Measurements from ENCODE around the gene RHOV.

Gene RHOV

DNA sequence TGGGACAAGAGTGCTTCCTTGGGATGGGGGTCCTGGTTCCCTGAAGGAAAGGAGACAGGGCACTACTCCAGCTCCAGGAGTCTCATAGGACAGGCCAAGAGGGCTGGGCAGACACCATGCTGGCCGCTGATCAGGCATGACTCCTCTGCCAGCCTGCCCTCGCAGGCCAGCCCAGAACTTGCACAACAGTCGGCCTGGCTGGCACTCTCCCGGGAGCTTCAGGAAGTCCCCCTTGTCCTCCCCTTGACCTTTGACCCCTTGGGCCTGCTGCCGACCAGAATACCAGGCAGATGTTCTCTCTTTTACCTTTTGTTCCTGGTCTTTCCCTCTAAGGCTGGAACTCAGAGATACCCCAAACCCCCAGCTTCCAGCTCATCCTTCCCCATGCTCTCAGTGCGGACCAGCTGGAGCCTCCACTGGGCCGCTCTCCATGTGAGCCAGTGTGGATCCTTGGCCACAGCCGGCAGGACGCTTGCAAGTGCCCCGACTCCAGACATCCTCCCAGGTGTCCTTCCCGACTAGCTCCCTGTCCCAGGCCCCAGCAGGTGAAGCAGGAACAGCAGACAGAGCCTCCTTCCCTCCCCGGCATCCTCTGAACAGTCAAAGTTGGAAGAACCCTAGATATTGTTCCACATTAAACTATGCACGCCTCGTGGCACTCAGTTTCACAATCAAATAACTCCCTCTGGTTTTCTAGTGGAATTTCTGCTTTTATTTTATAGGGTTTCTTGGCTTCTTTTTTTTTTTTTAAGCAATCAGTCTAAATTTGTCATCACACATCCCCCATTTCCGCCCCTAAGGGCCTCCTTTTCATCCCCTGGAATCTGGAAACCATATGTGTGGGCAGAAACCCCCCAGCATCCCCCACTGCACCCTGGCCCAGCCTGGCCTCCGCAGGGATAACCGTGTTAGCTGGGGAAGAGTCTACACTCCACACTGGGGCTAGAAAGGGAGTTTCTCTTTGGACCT lies 35.9 kb upstream of the RHOV start:
- Mint-ChIP-seq H3K36me3 (peaks cover 0 to 4% of the 10 kb centered on the region in 2 donors), H3K9me3 (no peaks in the 10 kb centered on the region), H3K27ac (no peak overlapping the region), H3K4me1 (peaks cover 18 to 29% of the 10 kb centered on the region in 2 donors), H3K4me3 (no peak overlapping the region), H3K27me3 (no peaks in the 10 kb centered on the region)
- no peak for ATAC-seq (replicated peaks)
- DNase-seq = no peak

DNA sequence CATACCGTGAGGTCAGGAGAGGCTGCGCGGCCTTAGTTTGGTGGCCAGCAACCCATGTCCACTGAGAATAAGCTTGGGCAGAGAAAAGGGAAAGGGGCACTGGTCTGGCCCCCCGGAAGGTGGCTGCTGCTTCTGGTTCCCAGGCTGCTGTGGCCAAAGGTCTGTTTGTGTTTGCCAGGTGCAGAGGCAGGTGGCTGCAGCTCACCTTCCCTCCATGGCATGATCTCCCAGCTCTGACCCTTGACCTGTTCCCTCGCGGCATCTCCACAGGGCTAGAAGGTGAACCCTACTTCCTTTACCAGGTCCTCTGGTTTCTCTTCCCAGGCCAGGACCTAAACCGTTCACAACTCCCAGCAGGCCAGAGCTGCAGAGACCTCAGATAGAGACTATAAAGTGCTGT lies 34.1 kb upstream of the RHOV start:
- Mint-ChIP-seq H3K9me3 (no peaks in the 10 kb centered on the region), H3K27me3 (no peaks in the 10 kb centered on the region), H3K36me3 (peaks cover 15 to 17% of the 10 kb centered on the region in 2 donors), H3K27ac (no peak overlapping the region), H3K4me1 (peaks cover 33 to 48% of the 10 kb centered on the region in 2 donors), H3K4me3 (peak overlapping the region; percentile 41 to 62)
- DNase-seq (no peak), ATAC-seq (replicated peaks) (no peak)

- ATAC-seq (replicated peaks) (peak; percentile 24 to 32), DNase-seq (no peak)
- Mint-ChIP-seq H3K4me3 (peak overlapping the region; percentile 81 to 86), H3K4me1 (peaks cover 42 to 57% of the 10 kb centered on the region in 2 donors), H3K9me3 (no peaks in the 10 kb centered on the region), H3K27ac (peak overlapping the region; percentile 88), H3K36me3 (peaks cover 23 to 25% of the 10 kb centered on the region in 2 donors), H3K27me3 (no peaks in the 10 kb centered on the region)
Observed at GRCh38 chr15:40906991-40907802, 33.2 kb upstream of the RHOV start.

DNA sequence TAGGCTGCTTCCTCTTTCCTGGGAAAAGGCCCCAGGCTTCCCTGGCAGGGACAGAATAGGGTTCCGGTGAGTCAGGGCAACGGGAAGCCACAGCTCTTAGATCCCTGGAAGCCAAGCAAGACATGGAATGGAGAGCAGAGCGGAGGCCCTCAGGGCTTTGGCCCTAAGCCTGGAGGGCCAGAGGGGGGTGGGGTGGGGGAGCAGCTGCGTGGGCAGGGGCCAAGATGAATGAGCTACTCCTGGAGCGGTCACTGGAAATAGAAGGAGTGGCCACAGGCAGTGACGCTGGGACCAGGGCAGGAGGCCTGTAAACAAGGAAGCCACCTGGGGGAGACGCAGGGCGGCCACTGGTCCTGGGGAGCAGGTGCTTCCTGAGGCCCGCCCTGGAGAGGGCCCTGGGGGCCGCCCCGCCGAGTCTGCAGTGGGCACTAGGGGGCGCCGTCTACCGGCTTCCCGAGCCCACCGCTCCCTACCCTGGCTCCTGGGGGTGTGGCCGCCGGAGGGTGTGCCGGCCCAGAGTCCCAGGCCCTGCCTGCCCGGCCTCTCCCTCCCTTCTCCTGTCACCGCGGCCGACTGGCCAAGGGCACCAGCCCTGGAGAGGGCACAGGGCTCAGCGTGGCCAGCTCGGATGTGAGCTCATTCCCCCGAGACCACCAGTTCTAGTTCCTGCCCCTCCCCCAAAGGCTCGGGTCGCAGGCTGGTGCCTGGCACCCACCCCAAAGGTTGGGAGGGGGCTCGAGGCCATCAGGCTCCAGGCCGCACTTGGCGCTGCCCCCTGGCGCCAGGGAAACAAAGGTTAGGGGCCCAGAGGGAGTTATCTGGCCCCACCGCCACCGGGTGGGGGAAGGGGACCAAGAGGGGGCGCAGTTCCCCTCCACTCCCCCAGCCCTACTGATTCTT lies 32.3 kb upstream of the RHOV start:
- ATAC-seq (replicated peaks) = peak; percentile 77 to 82
- peak overlapping the region; percentile 81 to 86 for H3K4me3 Mint-ChIP-seq
- no peaks in the 10 kb centered on the region for H3K9me3 Mint-ChIP-seq
- no peaks in the 10 kb centered on the region for H3K27me3 Mint-ChIP-seq
- H3K36me3 Mint-ChIP-seq = peaks cover 25 to 27% of the 10 kb centered on the region in 2 donors
- peak; percentile 77 for DNase-seq
- peak overlapping the region; percentile 88 for H3K27ac Mint-ChIP-seq
- peaks cover 42 to 64% of the 10 kb centered on the region in 2 donors for H3K4me1 Mint-ChIP-seq

- no peaks in the 10 kb centered on the region for H3K9me3 Mint-ChIP-seq
- H3K27me3 Mint-ChIP-seq = no peaks in the 10 kb centered on the region
- ATAC-seq (replicated peaks) (no peak), DNase-seq (no peak)
- peaks cover 45 to 73% of the 10 kb centered on the region in 2 donors for H3K4me1 Mint-ChIP-seq
- H3K36me3 Mint-ChIP-seq = peaks cover 37 to 42% of the 10 kb centered on the region in 2 donors
- H3K4me3 Mint-ChIP-seq = no peak overlapping the region
- no peak overlapping the region for H3K27ac Mint-ChIP-seq
Observed at GRCh38 chr15:40904552-40905201, 30.6 kb upstream of the RHOV start.

GRCh38 chr15:40902605-40903561 lies 28.8 kb upstream of the RHOV start:
- Mint-ChIP-seq H3K9me3 (no peaks in the 10 kb centered on the region), H3K4me1 (peaks cover 43 to 68% of the 10 kb centered on the region in 2 donors), H3K36me3 (peaks cover 46 to 50% of the 10 kb centered on the region in 2 donors), H3K27me3 (no peaks in the 10 kb centered on the region), H3K27ac (peak overlapping the region; percentile 63), H3K4me3 (peak overlapping the region; percentile 36 to 43)
- ATAC-seq (replicated peaks) (no peak), DNase-seq (no peak)

DNA sequence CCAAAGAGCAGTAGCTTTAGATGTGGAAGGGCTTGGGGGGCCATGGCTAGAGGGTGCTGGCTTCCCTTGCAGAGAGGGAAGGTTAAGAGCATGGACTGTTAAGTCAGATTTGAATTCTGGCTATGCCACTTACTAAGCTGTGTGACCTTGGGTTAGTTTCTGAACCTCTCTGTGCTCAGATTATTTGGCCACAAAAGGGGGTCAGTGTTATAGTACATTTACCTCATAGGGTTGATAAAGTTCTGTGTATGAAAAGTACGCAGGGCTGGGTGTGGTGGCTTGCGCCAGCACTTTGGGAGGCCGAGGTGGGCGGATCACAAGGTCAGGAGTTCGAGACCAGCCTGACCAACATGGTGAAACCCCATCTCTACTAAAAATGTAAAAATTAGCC lies 27.0 kb upstream of the RHOV start:
- peaks cover 37 to 53% of the 10 kb centered on the region in 2 donors for H3K4me1 Mint-ChIP-seq
- DNase-seq = no peak
- peak overlapping the region; percentile 34 for H3K27ac Mint-ChIP-seq
- H3K9me3 Mint-ChIP-seq = no peaks in the 10 kb centered on the region
- no peak overlapping the region for H3K4me3 Mint-ChIP-seq
- peaks cover 58 to 59% of the 10 kb centered on the region in 2 donors for H3K36me3 Mint-ChIP-seq
- no peaks in the 10 kb centered on the region for H3K27me3 Mint-ChIP-seq
- no peak for ATAC-seq (replicated peaks)

DNA sequence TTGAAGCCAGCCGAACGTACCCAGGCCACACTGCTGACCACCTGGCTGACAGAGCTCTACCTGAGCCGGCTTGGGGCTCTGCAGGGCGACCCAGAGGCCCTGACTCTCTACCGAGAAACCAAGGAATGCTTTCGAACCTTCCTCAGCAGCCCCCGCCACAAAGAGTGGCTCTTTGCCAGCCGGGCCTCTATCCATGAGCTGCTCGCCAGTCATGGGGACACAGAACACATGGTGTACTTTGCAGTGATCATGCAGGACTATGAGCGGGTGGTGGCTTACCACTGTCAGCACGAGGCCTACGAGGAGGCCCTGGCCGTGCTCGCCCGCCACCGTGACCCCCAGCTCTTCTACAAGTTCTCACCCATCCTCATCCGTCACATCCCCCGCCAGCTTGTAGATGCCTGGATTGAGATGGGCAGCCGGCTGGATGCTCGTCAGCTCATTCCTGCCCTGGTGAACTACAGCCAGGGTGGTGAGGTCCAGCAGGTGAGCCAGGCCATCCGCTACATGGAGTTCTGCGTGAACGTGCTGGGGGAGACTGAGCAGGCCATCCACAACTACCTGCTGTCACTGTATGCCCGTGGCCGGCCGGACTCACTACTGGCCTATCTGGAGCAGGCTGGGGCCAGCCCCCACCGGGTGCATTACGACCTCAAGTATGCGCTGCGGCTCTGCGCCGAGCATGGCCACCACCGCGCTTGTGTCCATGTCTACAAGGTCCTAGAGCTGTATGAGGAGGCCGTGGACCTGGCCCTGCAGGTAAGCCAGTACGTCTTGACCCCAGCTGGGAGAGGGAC lies 26.4 kb upstream of the RHOV start:
- no peaks in the 10 kb centered on the region for H3K27me3 Mint-ChIP-seq
- no peak for ATAC-seq (replicated peaks)
- H3K36me3 Mint-ChIP-seq = peaks cover 58 to 61% of the 10 kb centered on the region in 2 donors
- H3K4me3 Mint-ChIP-seq = no peak overlapping the region
- H3K4me1 Mint-ChIP-seq = peaks cover 35 to 53% of the 10 kb centered on the region in 2 donors
- H3K9me3 Mint-ChIP-seq = no peaks in the 10 kb centered on the region
- peak overlapping the region; percentile 34 for H3K27ac Mint-ChIP-seq
- no peak for DNase-seq

DNA sequence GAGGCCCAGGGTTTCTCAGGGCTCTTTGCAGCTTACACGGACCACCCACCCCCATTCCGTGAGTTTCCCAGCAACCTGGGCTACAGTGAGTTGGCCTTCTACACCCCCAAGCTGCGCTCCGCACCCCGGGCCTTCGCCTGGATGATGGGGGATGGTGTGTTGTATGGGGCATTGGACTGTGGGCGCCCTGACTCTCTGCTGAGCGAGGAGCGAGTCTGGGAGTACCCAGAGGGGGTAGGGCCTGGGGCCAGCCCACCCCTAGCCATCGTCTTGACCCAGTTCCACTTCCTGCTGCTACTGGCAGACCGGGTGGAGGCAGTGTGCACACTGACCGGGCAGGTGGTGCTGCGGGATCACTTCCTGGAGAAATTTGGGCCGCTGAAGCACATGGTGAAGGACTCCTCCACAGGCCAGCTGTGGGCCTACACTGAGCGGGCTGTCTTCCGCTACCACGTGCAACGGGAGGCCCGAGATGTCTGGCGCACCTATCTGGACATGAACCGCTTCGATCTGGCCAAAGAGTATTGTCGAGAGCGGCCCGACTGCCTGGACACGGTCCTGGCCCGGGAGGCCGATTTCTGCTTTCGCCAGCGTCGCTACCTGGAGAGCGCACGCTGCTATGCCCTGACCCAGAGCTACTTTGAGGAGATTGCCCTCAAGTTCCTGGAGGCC lies 25.6 kb upstream of the RHOV start:
- H3K4me1 Mint-ChIP-seq = peaks cover 38 to 56% of the 10 kb centered on the region in 2 donors
- DNase-seq = no peak
- no peak for ATAC-seq (replicated peaks)
- H3K4me3 Mint-ChIP-seq = no peak overlapping the region
- H3K9me3 Mint-ChIP-seq = no peaks in the 10 kb centered on the region
- H3K27ac Mint-ChIP-seq = no peak overlapping the region
- H3K27me3 Mint-ChIP-seq = no peaks in the 10 kb centered on the region
- H3K36me3 Mint-ChIP-seq = peaks cover 59 to 61% of the 10 kb centered on the region in 2 donors

DNA sequence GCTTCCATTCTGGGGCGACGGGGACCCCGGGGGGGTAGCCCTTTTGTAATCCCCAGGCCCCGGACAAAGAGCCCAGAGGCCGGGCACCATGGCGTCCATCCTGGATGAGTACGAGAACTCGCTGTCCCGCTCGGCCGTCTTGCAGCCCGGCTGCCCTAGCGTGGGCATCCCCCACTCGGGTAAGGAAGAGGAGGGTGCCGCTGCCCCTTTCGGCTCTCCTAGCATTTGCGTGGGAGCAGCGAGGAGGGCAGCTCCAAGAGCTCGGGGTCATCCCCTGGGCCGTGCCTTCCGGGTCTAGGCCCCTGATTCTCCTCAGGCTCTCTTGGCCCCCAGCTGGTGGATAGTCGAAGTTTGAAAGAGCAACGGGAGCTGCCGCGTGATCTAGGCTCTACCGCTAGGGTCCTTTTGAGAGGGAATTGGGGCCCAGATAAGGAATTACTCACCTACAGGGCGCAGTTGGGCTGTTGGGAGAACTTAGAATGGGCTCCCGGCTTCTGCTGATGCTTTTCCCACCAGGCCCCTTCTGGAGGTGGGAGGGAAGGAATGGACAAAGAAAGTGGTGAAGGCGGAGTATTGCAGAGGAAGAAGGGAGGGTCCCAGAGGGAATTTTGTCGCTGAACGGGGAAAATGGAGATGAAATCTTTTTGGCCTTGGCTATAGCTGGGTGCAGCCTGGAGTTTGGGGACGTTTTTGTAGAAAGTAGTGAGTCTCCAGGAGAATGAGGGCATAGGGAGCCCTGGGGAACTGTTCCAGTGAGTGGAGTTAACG lies 20.8 kb upstream of the RHOV start:
- no peaks in the 10 kb centered on the region for H3K27me3 Mint-ChIP-seq
- no peaks in the 10 kb centered on the region for H3K9me3 Mint-ChIP-seq
- H3K4me3 Mint-ChIP-seq = peak overlapping the region; percentile 95 to 98
- peaks cover 27 to 37% of the 10 kb centered on the region in 2 donors for H3K4me1 Mint-ChIP-seq
- DNase-seq (peak; percentile 58), ATAC-seq (replicated peaks) (peak; percentile 75 to 80)
- H3K27ac Mint-ChIP-seq = peak overlapping the region; percentile 99
- peaks cover 25 to 30% of the 10 kb centered on the region in 2 donors for H3K36me3 Mint-ChIP-seq

Measured in stimulated activated naive B cell treated with anti-CD40 and anti-IgM and Interleukin-4, amounts not matched to agents 10 μg/mL and 1 μg/mL and 100 μg/mL, for 72 hours (primary cell).